NCI-H510A treated with DMSO at 0.1 percent for 48 hours (cell line): ENCODE measurements around the gene OVCA2.
A peak's percentile ranks its signal among the peaks of the same experiment; 100 is the strongest.
"Not testable (repeated sequence)": the region's sequence is repeated elsewhere in the genome, so short reads cannot be mapped to it uniquely, and the experiment has no call there.

ENCODE experiments used
- DNase-seq: peaks from one replicate; lab custom pipeline; 2025; lab: John Stamatoyannopoulos, UW

The OVCA2 gene

GRCh38 chr17:2041561-2042389, at the start of gene OVCA2:
OVCA2 (plus strand) TSS chr17:2042022; CDS start chr17:2042048, 26 bp downstream.
- DNase-seq: peak; percentile 82

- DNase-seq: no peak
Observed at GRCh38 chr17:1992541-1992940, 49.3 kb upstream of the OVCA2 start.

- no peak for DNase-seq
Observed at GRCh38 chr17:1994707-1995106, 47.1 kb upstream of the OVCA2 start.

- no peak for DNase-seq
Observed at GRCh38 chr17:1995321-1995892, 46.4 kb upstream of the OVCA2 start.

GRCh38 chr17:1995907-1996799, 45.7 kb upstream of the OVCA2 start:
- DNase-seq: no peak

- DNase-seq: no peak
Observed at GRCh38 chr17:1996800-1997288, 45.0 kb upstream of the OVCA2 start.

- no peak for DNase-seq
Observed at GRCh38 chr17:1997289-1997926, 44.4 kb upstream of the OVCA2 start.

GRCh38 chr17:1997927-1998742, 43.7 kb upstream of the OVCA2 start:
- no peak for DNase-seq

- peak; percentile 68 for DNase-seq
Observed at GRCh38 chr17:1999557-2000251, 42.1 kb upstream of the OVCA2 start.

- no peak for DNase-seq
Observed at GRCh38 chr17:2002767-2003329, 39.0 kb upstream of the OVCA2 start.

GRCh38 chr17:2003525-2003924, 38.3 kb upstream of the OVCA2 start:
- DNase-seq: no peak

GRCh38 chr17:2004435-2004952, 37.3 kb upstream of the OVCA2 start:
- no peak for DNase-seq

GRCh38 chr17:2008332-2009126, 33.3 kb upstream of the OVCA2 start:
- DNase-seq: no peak

GRCh38 chr17:2009737-2010136, 32.1 kb upstream of the OVCA2 start:
- DNase-seq: no peak

GRCh38 chr17:2011411-2012371, 30.1 kb upstream of the OVCA2 start:
- DNase-seq: no peak

GRCh38 chr17:2012499-2012898, 29.3 kb upstream of the OVCA2 start:
- no peak for DNase-seq

GRCh38 chr17:2013220-2013993, 28.4 kb upstream of the OVCA2 start:
- DNase-seq: not testable (repeated sequence)
